ENCODE results near the gene HSD17B1.
A peak's percentile ranks its signal among the peaks of the same experiment; 100 is the strongest.
"Not testable (repeated sequence)": the region's sequence is repeated elsewhere in the genome, so short reads cannot be mapped to it uniquely, and the experiment has no call there.

HSD17B1 gene

GRCh38 chr17:42548070-42548837, 4.5 kb upstream of the HSD17B1 start:
- DNase-seq (ENCODE audit: low spot score): no peak

- no peak for DNase-seq (ENCODE audit: low spot score)
Measured at GRCh38 chr17:42548993-42549755, 3.5 kb upstream of the HSD17B1 start.

- DNase-seq (ENCODE audit: low spot score): no peak
Measured at GRCh38 chr17:42553161-42553818, 567 bp downstream of the HSD17B1 start.

- DNase-seq (ENCODE audit: low spot score): no peak
Measured at GRCh38 chr17:42553866-42554249, 1.1 kb downstream of the HSD17B1 start.

GRCh38 chr17:42554250-42555121, 1.8 kb downstream of the HSD17B1 start:
- DNase-seq (ENCODE audit: low spot score): peak; percentile 82

DNA sequence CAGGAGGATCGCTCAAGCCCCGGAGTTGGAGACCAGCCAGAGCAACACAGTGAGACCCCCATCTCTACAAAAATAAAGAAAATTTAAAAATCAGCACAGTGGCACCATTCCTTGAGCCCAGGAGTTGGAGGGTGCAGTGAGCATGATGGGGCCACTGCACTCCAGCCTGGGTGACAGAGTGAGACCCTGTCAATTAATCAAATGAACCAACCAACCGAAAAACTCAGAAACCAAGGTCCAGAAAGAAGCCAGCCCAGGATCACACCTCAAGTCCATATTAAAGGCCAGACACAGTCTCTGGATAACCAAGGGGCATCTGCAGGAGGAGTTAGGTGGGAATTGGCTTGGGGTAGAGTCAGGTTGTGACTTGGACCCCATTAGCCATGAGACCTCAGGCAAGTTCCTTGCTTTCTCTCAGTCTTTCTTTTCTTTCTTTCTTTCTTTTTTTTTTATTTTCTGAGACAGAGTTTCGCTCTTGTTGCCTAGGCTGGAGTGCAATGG, 2.4 kb downstream of the HSD17B1 start:
- DNase-seq (ENCODE audit: low spot score): no peak

DNA sequence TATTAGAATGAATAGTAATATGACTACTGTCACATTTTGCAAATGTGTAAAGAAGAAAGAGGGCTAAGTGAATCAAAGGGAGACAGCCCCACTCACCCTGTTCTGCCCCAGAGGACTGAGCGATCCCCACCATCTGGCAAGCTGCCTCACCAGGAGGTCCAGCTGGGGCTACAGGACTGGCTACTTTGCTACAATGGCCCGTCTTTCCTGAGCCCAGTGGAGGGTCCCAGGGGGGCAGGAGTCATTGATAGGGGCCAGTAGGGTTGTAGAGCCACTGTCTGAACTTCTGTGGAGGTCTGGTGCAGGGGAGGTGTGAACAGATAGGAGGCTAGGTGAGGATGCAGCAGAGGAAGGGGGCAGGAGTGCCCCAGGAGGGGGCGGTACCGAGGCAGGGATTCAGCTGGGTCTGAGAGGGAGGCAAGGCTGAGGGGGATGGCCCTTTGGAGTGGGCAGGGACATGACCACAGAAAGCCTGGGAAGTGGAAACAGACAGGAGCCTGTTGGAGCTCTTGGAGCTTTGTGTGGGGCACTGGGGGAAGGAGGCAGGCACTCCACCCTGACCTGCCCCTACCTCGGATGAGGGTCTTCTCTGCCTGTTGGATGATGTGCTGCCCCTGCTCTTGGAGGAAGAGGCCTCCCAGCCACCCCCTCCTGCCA, 3.4 kb downstream of the HSD17B1 start:
- not testable (repeated sequence) for DNase-seq (ENCODE audit: low spot score)

DNA sequence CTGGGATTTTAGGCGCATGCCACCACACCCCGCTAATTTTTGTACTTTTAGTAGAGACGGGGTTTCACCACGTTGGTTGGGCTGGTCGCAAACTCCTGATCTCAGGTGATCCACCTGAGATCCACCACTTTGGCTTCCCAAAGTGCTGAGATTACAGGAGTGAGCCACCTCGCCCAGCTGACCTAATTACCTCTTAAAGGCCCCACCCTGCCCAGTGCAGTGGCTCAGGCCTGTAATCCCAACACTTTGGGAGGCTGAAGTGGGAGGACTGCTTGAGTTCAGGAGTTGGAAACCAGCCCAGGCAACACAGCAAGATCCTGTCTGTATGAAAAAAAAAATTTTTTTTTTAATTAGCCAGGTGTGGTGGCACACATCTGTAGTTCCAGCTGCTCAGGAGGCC, 6.4 kb downstream of the HSD17B1 start:
- no peak for DNase-seq (ENCODE audit: low spot score)

DNA sequence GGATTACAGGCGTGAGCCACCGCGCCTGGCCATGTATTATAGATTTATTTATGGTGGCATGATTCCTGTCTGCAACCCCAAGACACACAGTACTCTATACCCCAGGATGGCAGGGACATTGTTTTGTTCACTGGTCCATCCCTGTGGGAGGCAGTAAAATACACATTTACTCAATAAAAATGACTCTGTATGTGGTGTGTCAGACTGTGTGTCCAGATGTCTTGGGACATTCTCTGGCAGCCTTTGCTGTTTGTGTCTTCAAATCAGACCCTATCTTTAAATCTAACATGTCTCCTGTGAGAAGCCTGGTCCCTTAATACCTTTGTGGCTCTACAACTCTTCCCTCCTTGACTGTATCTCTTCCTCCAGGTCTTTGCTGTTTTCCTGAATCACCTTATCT, 7.5 kb downstream of the HSD17B1 start:
- DNase-seq (ENCODE audit: low spot score): no peak

GRCh38 chr17:42561897-42562387, 9.2 kb downstream of the HSD17B1 start, which contains the start of gene COASY:
TSS of gene COASY (plus strand) at chr17:42562148. CDS start at chr17:42562623, 475 bp downstream.
- peak; percentile 98 for DNase-seq (ENCODE audit: low spot score)

DNA sequence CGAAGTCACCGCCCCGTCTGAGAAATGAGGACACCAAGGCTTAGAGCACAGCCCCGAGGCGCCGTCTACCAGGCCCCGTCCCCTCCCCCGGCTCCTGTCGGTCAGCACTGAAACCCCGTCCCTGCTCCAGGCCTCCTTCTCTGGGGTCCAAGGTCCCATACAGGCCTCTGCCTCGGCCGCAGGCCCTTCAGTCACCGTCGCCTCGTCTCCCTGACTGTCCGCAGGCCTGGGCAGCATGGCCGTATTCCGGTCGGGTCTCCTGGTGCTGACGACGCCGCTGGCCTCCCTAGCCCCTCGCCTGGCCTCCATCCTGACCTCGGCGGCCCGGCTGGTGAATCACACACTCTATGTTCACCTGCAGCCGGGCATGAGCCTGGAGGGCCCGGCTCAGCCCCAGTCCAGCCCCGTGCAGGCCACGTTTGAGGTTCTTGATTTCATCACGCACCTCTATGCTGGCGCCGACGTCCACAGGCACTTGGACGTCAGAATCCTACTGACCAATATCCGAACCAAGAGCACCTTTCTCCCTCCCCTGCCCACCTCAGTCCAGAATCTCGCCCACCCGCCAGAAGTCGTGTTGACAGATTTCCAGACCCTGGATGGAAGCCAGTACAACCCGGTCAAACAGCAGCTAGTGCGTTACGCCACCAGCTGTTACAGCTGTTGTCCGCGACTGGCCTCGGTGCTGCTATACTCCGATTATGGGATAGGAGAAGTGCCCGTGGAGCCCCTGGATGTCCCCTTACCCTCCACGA, 9.8 kb downstream of the HSD17B1 start:
- DNase-seq (ENCODE audit: low spot score): no peak

- DNase-seq (ENCODE audit: low spot score): no peak
Measured at GRCh38 chr17:42563143-42563509, 10.4 kb downstream of the HSD17B1 start.

- no peak for DNase-seq (ENCODE audit: low spot score)
Measured at GRCh38 chr17:42563543-42563942, 10.8 kb downstream of the HSD17B1 start.

GRCh38 chr17:42563950-42564349, 11.2 kb downstream of the HSD17B1 start:
- no peak for DNase-seq (ENCODE audit: low spot score)

GRCh38 chr17:42564815-42565522, 12.2 kb downstream of the HSD17B1 start:
- no peak for DNase-seq (ENCODE audit: low spot score)

DNA sequence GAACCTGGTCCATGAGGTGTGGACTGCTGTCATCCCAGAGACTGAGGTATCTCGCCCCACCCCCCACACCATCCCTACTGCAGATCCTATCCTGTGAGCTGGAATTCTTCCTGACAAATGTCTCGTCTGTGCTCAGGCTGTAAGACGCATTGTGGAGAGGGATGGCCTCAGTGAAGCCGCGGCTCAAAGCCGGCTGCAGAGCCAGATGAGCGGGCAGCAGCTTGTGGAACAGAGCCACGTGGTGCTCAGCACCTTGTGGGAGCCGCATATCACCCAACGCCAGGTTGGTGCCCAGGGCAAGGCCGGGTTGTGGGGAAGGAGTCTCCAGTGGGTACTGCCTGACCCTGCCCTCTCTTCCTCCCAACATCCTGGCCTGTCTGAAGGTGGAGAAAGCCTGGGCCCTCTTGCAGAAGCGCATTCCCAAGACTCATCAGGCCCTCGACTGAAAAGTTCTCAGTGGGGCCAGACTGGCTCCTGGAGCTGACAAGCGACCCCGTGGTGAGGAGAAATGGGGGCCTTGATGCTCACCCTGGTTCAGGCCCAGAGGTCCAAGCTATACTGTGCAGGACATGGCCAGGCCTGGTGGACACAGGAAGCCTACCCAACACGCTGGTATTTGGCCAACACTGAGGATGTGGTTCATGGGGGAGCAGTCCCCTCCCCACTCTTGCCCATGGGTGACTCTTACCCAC, 12.9 kb downstream of the HSD17B1 start:
- DNase-seq (ENCODE audit: low spot score): no peak

DNA sequence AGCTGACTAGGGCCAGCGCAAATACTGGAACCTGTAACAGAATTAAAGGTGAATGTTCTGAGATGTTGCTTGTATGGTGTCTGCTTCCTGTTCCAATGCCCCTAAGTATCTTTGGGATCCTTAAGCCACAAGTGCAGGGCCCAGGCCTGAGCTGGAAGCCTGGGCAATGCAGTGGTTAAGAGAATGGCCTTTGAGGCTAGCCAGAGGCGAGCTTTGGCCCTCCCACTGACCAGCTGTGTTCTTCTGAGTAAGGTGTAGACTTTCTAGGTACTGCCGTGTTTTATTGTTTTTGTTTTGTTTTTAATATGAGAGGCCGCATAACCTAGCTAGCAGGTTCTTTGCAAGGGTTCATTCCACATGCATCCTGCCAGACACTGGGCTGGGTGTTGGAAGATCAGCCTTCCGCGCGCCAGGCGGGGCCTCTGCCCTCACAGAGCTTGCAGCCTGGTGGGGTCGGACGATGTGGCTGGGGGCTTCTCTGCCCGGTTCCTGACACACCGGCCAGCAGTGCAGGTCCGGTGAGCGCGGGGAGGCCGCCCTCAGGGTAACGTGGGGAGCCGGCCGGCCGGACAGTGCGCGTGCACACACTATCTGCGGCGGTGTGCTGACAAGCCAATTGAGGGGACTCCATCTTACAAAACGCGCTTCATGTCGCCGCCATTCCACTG, 13.6 kb downstream of the HSD17B1 start:
- no peak for DNase-seq (ENCODE audit: low spot score)

- DNase-seq (ENCODE audit: low spot score): peak; percentile 100
Measured at GRCh38 chr17:42566883-42567573, 14.3 kb downstream of the HSD17B1 start, which contains the start of gene MLX. TSS of gene MLX (plus strand) at chr17:42567100. CDS start at chr17:42567125, 25 bp downstream.
